ENCODE results near the gene TPPP2. TPM values are rescaled to one million over a fixed set of nuclear protein-coding genes. Genes with fewer than 3 reads are reported as not detected.
"Not testable (repeated sequence)": the region's sequence is repeated elsewhere in the genome, so short reads cannot be mapped to it uniquely, and the experiment has no call there.

TPPP2 gene
- polyA plus RNA-seq (ENCODE audit: insufficient read length in 4 of 4) = 1 to 10 TPM; 1.9 to 4.8 (median 3.7) TPM

GRCh38 chr14:21029917-21030316 lies at the start of gene TPPP2:
TSS of gene TPPP2 (plus strand) at chr14:21030217. CDS start at chr14:21030582, 365 bp downstream.
- DNase-seq (ENCODE audit: low read depth in 4 of 4, low spot score in 3 of 4) = no peak

- no peak for DNase-seq (ENCODE audit: low read depth in 4 of 4, low spot score in 3 of 4)
Measured at GRCh38 chr14:20980906-20981305, 49.1 kb upstream of the TPPP2 start.

GRCh38 chr14:20982646-20983369 lies 47.2 kb upstream of the TPPP2 start:
- DNase-seq (ENCODE audit: low read depth in 4 of 4, low spot score in 3 of 4) = no peak

- not testable (repeated sequence) for DNase-seq (ENCODE audit: low read depth in 4 of 4, low spot score in 3 of 4)
Measured at GRCh38 chr14:20985650-20986049, 44.4 kb upstream of the TPPP2 start.

GRCh38 chr14:20986811-20987210 lies 43.2 kb upstream of the TPPP2 start:
- no peak for DNase-seq (ENCODE audit: low read depth in 4 of 4, low spot score in 3 of 4)

GRCh38 chr14:20988717-20989470 lies 41.1 kb upstream of the TPPP2 start:
- no peak for DNase-seq (ENCODE audit: low read depth in 4 of 4, low spot score in 3 of 4)

- DNase-seq (ENCODE audit: low read depth in 4 of 4, low spot score in 3 of 4) = no peak
Measured at GRCh38 chr14:20989471-20989786, 40.6 kb upstream of the TPPP2 start.

- peak; percentile 80 to 94 (median 90) for DNase-seq (ENCODE audit: low read depth in 4 of 4, low spot score in 3 of 4)
Measured at GRCh38 chr14:20989787-20990600, 40.0 kb upstream of the TPPP2 start, which contains the start of gene METTL17. TSS of gene METTL17 (plus strand) at chr14:20989980. CDS start at chr14:20990003, 23 bp downstream.

GRCh38 chr14:20996521-20996920 lies 33.5 kb upstream of the TPPP2 start:
- no peak for DNase-seq (ENCODE audit: low read depth in 4 of 4, low spot score in 3 of 4)

GRCh38 chr14:20997115-20997514 lies 32.9 kb upstream of the TPPP2 start:
- no peak for DNase-seq (ENCODE audit: low read depth in 4 of 4, low spot score in 3 of 4)

GRCh38 chr14:20997564-20997963 lies 32.5 kb upstream of the TPPP2 start:
- DNase-seq (ENCODE audit: low read depth in 4 of 4, low spot score in 3 of 4) = no peak

GRCh38 chr14:20998139-20998538 lies 31.9 kb upstream of the TPPP2 start:
- no peak for DNase-seq (ENCODE audit: low read depth in 4 of 4, low spot score in 3 of 4)

- DNase-seq (ENCODE audit: low read depth in 4 of 4, low spot score in 3 of 4) = no peak
Measured at GRCh38 chr14:20998674-20999366, 31.2 kb upstream of the TPPP2 start, which contains the start of gene SLC39A2. TSS of gene SLC39A2 (plus strand) at chr14:20999293. CDS start at chr14:20999447, 154 bp downstream.

GRCh38 chr14:20999591-20999990 lies 30.4 kb upstream of the TPPP2 start:
- DNase-seq (ENCODE audit: low read depth in 4 of 4, low spot score in 3 of 4) = no peak

- no peak for DNase-seq (ENCODE audit: low read depth in 4 of 4, low spot score in 3 of 4)
Measured at GRCh38 chr14:21001218-21001617, 28.8 kb upstream of the TPPP2 start.

- no peak for DNase-seq (ENCODE audit: low read depth in 4 of 4, low spot score in 3 of 4)
Measured at GRCh38 chr14:21003788-21004346, 26.1 kb upstream of the TPPP2 start.

GRCh38 chr14:21009721-21010120 lies 20.3 kb upstream of the TPPP2 start:
- DNase-seq (ENCODE audit: low read depth in 4 of 4, low spot score in 3 of 4) = not testable (repeated sequence)

GRCh38 chr14:21011136-21011535 lies 18.9 kb upstream of the TPPP2 start:
- no peak for DNase-seq (ENCODE audit: low read depth in 4 of 4, low spot score in 3 of 4)

GRCh38 chr14:21014761-21015190 lies 15.2 kb upstream of the TPPP2 start:
- DNase-seq (ENCODE audit: low read depth in 4 of 4, low spot score in 3 of 4) = peak; percentile 81 to 90 (median 86)

- DNase-seq (ENCODE audit: low read depth in 4 of 4, low spot score in 3 of 4) = no peak
Measured at GRCh38 chr14:21015312-21015711, 14.7 kb upstream of the TPPP2 start.
